HG03521 (cell line): ENCODE measurements around the gene LRRIQ4.

Source experiments
- ATAC-seq: cut with Tn5 transposase; IDR thresholded peaks from one replicate; pipeline ENCODE4 v1.9.1; 2021; ENCODE audit warnings: mild to moderate bottlenecking, moderate library complexity; ENCODE audit not compliant: unreplicated experiment

The LRRIQ4 gene

DNA sequence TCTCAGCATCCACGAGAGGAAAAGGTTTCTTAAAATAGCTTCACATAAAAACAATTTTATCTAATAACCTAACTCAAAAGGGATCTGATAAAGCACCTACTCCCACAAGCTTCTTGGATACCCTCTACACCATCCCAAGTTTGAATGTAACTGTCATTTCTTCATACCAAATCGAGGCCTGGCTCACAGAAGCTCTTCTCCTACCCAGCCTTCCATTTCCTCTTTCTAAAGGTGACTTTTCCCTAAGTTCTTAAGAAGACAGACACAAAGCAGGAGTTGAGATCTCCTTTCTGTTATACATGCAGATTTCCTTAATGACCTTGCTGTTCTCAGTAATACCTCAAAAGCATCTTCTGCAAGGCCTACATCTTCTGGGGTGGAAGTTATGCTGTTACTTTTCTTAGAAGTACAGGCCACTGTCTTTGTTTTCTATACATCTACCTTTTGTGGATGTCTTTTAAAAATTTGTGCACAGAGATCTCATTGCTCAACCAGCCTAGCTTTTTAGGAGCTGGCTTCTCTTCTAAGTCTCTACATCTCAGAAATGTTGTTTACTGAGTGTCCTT, 3.4 kb upstream of the LRRIQ4 start:
- ATAC-seq, result no peak

DNA sequence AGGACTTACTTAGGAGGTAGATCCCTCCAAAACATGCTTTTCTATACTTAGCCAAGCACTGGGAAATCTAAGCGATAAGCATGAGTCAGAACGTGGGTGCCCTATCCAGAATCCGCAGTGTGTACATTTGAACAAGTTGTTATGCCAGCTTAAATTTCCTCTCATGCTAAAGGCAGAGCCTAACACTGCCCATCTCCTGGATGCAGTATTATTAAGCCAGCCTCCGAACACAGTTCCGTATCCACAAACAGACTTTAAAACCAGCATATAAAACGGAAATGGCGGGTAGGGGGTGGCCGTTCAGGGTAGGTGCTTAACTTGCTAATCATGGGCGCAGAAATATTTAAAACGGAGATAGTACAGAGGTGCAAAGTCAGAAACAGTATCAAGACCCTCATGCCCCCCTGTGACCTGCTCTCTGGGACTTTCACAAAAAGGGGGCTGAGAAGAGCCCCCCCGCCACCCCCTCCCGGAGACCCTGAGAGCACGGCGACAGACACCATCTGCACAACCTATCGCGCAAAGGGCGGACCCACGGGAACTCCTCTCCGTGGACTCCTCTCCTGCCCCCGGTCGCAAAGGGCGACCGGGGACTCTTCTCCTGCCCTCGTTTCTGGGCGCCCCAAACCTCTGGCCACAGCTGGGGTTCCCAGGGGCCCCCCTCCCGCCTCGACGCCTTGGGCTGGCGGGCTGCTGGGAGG, 889 bp upstream of the LRRIQ4 start:
- ATAC-seq, result peak; percentile 4

DNA sequence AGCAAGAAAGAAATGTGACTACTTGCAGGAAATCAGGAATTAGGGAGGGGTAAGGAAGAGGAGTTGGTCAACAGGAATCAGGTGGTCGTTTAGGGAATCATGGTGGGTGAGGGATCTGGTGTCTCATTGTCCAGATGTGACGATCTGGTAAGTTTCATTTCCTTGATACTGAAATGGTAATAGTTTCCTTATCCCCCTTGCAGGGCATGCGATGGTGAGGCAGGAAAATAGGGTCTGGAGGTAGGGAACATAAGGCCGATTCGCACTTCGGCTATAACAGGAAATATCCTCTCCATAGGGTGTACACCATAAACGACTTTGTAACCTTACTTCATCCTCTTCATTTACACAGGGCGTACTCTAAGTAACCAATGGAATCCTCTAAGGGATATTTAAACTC, 608 bp downstream of the LRRIQ4 start:
- ATAC-seq, result no peak

DNA sequence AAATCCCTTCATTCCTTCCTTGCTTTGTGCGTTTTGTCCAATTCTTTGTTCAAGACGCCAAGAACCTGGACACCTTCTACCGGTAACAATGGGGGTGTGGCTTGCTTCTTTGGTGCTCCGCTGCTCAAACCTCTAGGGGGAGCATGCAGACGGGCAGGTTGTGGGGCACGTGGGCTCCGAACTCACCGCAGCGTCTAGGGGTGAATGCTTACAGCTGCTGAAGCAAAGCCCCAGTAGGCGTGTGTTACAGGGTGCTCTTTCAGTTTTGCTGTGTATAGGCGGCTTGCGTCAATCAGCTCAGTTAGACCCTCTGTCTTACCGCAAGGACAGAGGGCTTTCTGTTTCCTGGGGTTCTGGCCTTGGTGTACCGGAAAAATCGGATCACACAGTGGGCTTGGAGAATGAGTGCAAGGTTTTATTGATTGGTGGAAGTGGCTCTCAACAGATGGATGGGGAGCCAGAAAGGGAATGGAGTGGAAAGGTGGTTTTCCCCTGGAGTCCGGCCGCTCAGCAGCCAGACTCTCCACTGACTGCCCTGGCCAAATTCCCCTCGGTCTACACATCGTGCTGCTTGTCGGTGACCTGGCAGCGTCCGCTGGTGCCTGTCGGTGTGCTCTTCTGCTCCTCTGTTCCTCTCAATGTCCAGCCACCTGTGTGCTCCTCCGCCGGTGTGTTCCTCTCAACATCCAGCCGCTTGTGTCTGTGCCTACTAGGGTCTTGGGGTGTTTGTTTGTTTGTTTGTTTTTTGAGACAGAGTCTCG, 1.3 kb downstream of the LRRIQ4 start:
- ATAC-seq, result peak; percentile 91

DNA sequence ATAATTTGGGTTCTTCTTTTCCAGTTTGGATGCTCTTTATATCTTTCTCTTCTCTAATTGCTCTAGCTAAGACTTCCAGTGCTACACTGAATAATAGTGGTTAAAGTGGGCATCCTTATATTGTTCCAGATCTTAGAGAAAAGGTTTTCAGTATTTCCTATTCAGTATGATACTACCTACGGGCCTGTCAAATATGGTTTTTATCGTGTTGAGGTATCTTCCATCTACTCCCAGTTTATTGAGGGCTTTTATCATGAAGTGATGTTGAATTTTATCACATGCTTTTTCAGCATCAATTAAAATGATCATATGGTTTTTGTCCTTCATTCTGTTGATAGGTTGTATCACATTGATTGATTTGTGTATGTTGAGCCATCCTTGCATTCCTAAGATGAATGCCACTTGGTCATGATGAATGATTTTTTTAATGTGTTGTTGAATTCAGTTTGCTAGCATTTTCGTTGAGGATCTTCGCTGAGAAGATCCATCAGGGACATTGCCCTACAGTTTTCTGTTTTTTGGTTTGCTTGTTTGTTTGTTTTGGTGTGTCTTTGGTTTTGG, 3.0 kb downstream of the LRRIQ4 start:
- ATAC-seq, result no peak

DNA sequence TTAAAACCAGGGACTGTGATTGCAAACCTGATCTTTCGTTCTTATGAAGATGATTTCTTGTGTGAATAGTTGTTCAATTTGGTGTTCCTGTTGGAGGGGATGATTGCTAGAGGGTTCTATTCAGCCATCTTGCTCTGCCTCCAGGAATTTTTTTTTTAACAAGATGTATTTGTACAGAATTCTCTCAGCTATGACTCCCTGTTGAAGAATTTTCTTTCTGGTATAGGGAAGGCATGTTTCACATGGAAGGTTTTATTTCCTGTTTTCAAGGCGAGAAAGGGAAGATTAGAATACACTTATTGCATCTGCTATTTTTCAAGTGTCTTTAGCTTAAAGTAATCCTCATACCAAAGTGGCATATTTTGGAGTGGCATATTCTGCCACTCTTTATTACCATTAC, 5.6 kb downstream of the LRRIQ4 start:
- ATAC-seq, result no peak

DNA sequence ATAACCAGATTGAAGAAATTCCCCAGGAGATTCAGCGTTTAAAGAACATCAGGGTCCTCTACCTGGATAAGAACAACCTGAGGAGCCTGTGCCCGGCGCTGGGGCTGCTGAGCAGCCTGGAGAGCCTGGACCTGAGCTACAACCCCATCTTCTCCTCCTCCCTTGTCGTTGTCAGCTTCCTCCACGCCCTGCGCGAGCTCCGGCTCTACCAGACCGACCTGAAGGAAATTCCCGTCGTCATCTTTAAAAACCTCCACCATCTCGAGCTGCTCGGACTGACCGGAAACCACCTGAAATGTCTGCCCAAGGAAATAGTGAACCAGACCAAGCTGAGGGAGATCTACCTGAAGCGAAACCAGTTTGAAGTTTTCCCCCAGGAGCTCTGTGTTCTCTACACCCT, 9.4 kb downstream of the LRRIQ4 start:
- ATAC-seq, result no peak

DNA sequence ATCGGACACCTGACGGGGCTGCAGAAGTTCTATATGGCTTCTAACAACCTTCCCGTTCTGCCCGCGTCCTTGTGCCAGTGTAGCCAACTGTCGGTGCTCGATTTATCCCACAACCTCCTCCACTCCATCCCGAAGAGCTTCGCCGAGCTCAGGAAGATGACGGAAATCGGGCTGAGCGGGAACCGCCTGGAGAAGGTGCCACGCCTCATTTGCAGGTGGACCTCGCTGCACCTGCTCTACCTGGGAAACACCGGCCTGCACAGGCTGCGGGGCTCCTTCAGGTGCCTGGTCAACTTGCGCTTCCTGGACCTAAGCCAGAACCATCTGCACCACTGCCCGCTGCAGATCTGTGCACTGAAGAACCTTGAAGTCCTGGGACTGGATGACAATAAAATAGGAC, 9.9 kb downstream of the LRRIQ4 start:
- ATAC-seq, result no peak

DNA sequence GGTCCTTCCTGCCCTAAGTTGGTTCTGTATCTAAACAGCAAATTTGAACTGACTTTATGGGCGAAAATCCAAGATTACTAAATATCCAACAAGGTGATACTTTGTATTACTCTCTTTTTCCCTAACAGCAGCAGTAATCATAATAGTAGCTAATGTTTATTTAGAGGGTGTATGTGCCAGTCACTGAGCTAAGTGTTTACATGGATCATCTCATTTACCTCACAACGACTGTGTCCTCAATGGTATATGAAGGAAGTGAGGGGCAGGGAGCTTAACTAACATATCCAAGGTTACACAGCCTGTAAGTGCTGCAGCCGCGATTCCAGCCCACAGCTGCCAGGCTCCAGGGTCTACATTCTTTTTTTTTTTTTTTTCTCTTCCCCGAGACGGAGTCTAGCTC, 10.3 kb downstream of the LRRIQ4 start:
- no peak for ATAC-seq

DNA sequence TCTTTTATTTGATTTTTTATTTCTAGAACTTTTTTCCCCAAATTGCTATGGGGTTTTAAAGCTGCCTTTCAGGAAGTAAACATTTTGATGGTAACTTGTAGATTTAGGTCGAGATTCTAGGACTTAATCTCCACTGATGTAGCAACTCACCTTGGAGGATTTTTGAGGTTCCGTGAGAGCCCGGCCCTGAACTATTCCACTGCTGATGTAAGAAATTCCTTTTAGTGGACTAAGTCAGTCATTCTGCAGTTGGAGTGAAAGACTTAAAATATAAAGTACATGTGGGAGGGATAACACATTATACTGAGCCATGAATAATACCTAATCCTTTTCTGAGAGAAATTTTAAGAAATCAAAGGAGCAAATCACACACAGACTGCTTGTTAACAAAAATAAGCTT, 12.6 kb downstream of the LRRIQ4 start:
- ATAC-seq, result no peak

DNA sequence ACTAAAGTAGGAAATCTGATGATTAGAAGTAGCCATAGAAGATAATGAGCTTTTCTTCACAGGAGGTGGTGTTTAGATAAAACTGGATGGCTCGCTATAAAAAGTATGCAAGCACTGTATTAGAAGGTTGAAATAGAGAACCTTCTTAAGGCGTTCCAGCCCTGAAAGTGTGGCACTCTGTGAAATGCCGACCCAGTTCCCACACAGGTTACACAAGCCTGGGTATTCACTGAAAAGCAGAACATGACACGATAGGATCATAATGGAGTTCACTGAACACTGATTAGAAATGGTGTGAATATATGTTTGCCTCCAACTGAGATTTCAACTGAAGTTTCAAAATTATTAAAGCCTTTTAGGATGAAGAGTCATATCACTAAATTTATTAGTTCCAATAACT, 15.0 kb downstream of the LRRIQ4 start:
- ATAC-seq, result no peak

DNA sequence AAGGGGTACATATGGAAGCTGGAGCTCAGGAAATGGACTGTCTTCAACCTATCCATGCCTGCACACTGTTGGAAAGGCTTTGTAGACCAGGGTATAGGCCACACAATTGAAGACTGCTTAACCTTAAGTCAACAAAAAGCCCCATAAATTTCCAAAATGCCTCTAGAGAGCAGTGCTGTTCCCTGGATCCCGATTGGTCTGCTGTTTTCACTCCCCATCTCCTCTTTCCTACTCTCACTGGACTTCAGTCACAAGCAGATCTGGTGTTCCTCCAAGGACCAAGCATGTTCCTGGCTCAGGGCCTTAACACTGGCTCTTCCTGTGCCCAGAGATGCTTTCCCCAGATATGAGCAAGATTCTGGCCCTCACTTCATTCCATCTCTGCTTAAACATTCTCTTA, 22.9 kb downstream of the LRRIQ4 start:
- ATAC-seq, result no peak

DNA sequence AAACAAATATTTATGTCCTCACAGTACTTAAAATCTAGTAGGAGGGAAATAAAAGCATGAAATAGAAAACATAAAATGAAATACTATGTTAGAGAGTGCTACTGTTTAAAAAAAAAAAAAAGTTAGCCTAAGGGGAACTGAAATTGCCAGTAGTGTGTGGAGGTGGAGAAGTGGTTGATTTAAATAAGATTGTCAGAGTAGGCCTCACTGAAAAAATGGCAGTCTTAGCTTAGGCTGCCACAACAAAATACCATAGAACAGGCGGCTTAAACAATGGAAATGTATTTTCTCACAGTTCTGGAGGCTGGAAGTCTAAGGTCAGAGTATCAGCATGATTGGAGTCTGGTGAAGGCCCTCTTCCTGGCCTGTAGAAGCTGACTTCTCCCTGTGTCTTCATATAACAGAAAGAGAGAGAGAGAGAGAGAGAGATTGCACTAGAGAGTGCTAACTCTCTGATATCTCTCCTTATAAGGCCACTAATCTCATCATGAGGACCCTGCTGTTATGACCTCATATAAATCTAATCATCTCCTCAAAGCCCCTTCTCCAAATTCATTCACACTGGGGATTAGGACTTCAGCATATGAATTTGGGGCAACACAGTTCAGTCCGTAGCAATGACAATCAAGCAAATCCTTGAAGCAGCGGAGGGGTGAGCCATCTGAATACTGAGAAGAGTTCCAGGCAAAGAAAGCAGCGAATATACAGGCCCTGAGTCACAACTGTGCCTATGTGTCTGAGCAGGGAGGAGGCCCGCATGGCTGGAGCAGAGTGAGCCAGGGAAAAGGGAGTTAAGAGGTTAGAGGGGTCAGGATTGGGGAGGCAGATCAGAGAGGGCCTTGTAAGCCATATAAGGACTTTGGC, 23.6 kb downstream of the LRRIQ4 start:
- peak; percentile 87 for ATAC-seq

DNA sequence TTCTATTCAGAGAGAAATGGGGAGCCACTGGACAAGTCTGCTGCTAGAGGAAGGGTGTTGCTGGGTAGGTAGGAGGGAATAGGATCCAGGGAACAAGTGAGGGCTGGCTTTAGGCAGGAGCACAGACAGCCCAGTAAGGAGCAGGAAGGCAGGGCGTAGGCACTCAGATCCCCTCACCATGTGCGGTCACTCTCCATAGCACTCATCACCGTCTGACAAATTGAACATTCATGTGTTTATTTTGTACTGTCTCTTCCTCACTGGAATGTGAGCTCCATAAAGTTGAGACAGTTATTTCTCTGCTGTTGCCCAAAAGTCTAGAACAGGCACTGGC, 24.2 kb downstream of the LRRIQ4 start:
- no peak for ATAC-seq

DNA sequence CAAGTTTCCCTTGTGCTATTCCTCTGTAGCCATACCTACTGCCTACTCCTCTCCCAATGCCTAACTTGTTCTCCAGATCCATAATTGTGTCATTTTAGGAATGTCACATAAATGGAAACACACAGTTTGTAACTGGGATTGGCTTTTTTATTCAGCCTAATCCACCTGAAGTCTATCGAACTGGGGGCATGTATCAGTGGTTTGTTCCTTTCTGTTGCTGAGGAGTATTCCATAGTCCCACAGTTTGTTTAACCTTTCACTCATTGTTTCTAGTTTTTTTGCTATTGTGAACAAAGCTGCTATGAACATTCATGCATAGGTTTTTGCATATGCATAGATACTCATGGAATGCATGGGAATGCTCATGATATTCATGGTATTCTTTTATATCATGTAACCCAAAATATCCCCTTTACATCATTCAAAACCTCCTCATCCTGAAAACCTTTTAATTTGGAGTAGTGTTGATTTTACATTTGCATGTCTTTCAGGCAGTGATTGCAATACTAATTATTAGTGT, 25.9 kb downstream of the LRRIQ4 start:
- ATAC-seq, result no peak

DNA sequence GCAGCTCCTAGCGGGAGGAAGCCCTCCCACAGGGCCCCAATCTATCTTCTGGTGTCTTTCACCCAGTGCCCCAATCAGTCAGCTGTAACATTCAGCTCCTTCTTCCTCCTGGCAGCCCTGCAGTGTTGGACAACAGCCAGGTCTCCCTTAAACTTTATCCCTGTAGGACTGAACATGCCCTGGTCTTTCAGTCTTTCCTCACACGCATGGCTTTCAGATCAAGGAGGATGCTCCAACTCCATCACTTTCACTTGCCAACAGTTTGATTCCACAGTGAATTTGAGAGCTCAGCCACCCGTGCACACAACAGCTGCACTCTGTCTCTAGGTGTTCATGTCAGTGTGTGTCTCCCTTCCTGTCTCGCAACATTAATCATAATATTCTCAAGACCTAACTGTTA, 28.5 kb downstream of the LRRIQ4 start:
- ATAC-seq, result no peak

DNA sequence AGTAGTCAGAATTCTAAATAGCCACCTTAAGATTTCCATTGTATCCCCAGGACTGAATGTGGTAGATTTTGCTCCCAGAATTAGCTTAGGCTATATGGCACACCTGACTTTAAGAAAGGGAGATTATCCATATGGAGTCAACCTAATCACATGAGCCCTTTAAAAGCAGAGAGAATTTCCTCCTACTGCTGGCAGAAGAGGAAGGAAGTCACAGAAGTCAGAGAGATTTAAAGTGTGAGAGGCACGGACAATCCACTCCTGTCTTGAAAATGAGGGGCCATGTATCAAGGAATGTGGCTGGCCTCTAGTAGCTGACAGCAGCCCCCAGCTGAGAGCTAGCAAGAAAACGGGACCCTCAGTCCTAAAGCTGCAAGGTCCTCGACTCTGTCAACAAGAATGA, 30.3 kb downstream of the LRRIQ4 start:
- ATAC-seq, result no peak

DNA sequence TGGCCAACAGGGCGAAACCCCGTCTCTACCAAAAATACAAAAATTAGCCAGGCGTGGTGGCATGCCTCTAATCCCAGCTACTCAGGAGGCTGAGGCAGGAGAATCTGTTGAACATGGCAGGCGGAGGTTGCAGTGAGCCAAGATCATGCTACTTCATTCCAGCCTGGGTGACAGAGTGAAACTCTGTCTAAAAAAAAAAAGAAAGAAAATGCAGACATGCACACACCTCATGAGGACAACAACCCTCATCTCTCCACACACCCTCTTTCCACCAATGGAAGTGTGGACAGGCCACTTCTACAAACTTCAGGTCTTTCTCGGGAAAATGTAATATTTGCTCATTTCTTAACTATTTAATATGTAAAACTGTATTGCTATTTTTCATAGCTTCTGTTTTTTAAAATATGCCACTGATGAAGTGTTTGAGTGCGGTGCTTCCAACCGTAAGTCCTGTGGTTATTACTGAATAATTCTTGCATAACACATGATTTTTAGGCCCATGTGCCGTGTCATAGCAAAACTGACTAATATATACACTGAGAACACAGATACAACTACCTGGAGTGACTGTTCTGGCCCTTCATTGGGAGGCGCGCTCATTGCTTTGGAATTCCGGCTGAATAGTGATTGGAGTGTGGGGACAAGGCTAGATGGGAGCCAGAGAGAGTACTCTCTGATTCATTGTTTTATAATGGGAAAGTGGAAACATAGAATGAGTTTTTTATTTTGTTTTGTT, 34.0 kb downstream of the LRRIQ4 start:
- peak; percentile 91 for ATAC-seq

DNA sequence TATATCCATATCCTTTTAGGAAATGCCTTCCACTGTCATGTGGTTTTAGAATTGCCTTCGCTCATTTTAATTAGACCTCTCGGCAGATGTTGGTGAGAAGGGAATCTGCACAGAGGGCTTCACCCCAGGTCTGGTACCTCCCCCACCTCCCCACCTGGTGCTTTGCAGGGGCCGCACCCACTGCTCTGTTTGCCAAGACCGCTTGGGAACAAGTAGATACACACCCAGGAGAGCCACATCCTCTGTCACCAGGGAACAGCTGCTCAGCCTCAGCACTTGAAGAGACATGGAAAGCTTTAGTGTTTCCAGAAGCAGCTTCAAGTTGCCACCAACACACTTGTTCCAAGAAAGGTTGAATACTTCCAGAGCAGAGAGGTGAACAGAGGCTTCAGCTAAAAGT, 35.2 kb downstream of the LRRIQ4 start:
- ATAC-seq, result no peak

DNA sequence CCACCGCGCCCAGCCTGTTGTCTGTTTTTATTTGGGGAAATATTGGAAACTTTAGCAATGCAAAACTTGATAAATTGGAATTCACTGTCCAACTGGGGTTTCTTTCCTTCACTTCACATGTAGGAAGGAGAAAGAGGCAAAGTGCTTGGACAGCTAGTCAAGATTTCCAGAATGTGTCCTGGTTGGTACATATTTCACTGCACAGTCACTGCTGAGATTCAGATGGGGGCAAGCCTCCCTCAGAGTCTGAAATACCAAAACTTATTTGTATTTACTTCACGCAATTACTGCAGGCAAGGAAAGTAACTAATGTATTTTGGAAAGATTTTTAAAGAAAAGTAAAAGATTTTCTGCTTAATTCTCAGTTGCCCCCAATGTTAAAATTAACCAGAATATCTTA, 36.1 kb downstream of the LRRIQ4 start:
- ATAC-seq, result no peak
